ENCODE measurements around the gene NLRP8.
"Not testable (repeated sequence)": the region's sequence is repeated elsewhere in the genome, so short reads cannot be mapped to it uniquely, and the experiment has no call there.

Gene NLRP8

DNA sequence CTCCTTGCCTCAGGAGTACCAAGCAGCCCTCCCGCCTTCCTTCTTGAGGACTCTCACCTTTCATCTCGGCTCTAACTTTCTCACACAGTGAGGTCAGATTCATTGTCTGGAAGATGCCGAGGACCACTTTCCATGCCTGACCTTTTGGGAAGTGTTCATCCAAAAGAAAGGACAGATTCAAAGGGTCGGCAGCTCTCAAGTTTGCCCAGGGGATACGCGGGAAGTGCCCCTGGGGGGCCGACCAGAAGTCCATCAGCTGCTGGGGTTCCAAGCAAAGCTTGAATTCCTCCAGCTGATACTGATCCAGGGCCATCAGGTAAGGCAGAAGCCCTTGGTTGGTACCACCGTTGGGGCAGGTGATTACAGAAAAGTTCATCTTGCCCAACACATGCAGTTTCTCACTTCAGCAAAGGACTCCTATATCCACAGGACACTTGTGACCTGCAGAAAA, 15.7 kb upstream of the NLRP8 start, which contains the start of gene NLRP13:
TSS of gene NLRP13 (minus strand) at position 401 of the 451 bp plus-strand sequence. CDS start at position 376, 25 bp downstream.
- TF ChIP-seq, protein P1, sequence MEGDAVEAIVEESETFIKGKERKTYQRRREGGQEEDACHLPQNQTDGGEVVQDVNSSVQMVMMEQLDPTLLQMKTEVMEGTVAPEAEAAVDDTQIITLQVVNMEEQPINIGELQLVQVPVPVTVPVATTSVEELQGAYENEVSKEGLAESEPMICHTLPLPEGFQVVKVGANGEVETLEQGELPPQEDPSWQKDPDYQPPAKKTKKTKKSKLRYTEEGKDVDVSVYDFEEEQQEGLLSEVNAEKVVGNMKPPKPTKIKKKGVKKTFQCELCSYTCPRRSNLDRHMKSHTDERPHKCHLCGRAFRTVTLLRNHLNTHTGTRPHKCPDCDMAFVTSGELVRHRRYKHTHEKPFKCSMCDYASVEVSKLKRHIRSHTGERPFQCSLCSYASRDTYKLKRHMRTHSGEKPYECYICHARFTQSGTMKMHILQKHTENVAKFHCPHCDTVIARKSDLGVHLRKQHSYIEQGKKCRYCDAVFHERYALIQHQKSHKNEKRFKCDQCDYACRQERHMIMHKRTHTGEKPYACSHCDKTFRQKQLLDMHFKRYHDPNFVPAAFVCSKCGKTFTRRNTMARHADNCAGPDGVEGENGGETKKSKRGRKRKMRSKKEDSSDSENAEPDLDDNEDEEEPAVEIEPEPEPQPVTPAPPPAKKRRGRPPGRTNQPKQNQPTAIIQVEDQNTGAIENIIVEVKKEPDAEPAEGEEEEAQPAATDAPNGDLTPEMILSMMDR (IDR thresholded peaks at IDR 0.05; ENCODE audit: low read depth, low read length) = no peak
- H3K4me3 ChIP-seq (replicated peaks in 1 of 2; ENCODE audit: low read depth in 2 of 2, low read length in 2 of 2) = no peak within 1 kb of the TSS
- no peak for DNase-seq (ENCODE audit: low read depth in 2 of 2)

DNA sequence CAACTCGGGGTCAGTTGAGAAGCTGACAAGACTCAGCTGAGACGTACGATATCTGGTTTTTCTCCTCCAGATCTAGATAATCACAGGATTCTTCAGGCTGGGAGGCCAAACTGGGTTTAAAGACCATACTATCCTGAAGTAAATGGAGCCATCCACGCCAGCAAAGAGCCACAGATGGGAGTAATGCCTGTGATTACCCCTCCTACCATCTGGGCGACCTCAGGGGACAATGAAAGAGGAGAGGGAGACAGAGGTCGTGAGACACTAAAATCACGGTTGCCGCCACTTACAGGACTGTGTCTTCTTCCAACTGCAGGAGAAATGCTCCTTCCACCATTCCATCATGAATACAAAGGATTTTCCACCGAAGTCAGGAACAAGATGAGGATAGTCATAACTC, 12.4 kb upstream of the NLRP8 start:
- TF ChIP-seq, protein P1 (IDR thresholded peaks at IDR 0.05; ENCODE audit: low read depth, low read length) = no peak
- no peak overlapping the region for H3K4me3 ChIP-seq (replicated peaks in 1 of 2; ENCODE audit: low read depth in 2 of 2, low read length in 2 of 2)
- no peak for DNase-seq (ENCODE audit: low read depth in 2 of 2)

DNA sequence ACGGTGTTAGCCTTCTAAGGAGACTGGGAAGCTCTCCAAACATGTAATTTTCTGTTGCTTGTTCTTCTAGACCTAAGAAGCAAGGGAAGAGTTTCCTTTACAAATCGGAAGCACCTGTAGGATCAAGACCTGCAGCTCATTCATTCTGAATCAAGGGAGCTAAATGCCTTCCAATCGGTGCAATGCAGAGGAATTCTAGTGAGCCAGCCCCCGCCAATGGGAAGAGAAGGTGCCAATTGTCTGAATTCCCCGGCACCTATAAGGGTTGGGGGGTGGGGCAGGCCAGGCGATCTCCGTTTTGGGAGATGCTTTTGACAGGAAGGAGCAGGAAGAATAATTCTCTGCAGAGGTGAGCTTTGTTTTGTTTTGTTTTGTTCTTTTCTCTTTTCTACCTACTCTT, 8.4 kb upstream of the NLRP8 start:
- H3K4me3 ChIP-seq (replicated peaks in 1 of 2; ENCODE audit: low read depth in 2 of 2, low read length in 2 of 2) = no peak overlapping the region
- no peak for DNase-seq (ENCODE audit: low read depth in 2 of 2)
- TF ChIP-seq, protein P1 (IDR thresholded peaks at IDR 0.05; ENCODE audit: low read depth, low read length) = no peak

DNA sequence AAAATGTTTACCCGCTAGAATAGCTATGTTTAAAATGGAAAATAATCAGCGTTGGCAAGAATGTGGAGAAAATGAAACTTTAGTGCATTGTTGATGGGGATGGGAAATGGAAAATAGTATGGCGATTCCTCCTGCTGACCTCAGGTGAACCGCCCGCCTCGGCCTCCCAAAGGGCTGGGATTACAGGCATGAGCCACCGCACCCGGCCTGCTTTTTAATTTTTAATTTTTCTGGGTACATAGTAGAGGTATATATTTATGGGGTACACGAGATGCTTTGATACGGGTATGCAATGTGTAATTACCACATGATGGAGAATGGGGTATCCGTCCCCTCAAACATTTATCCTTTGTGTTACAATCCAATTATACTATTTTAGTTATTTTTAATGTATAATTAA, 7.3 kb upstream of the NLRP8 start:
- no peak overlapping the region for H3K4me3 ChIP-seq (replicated peaks in 1 of 2; ENCODE audit: low read depth in 2 of 2, low read length in 2 of 2)
- no peak for DNase-seq (ENCODE audit: low read depth in 2 of 2)
- TF ChIP-seq, protein P1 (IDR thresholded peaks at IDR 0.05; ENCODE audit: low read depth, low read length) = no peak

DNA sequence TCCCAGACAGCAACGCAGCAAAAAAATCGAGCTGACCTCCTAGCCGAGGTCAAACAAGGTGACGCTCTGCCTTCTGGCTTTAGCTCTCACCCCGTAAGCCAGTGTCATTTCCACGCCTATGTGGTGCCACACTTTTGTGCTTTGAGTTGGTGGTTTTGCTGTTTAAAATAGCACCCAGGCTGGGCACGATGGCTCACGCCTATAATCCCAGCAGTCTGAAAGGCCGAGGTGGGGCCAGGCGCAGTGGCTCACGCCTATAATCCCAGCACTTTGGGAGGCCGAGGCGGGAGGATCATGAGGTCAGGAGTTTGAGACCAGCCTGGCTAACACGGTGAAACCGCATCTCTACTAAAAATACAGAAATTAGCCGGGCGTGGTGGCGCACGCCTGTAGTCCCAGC, 2.9 kb downstream of the NLRP8 start:
- H3K4me3 ChIP-seq (replicated peaks in 1 of 2; ENCODE audit: low read depth in 2 of 2, low read length in 2 of 2); DNase-seq (ENCODE audit: low read depth in 2 of 2): not testable (repeated sequence)

GRCh38 chr19:55956431-55956830, 8.8 kb downstream of the NLRP8 start:
- DNase-seq (ENCODE audit: low read depth in 2 of 2) = no peak
- no peak overlapping the region for H3K4me3 ChIP-seq (replicated peaks in 1 of 2; ENCODE audit: low read depth in 2 of 2, low read length in 2 of 2)
- TF ChIP-seq, protein P1 (IDR thresholded peaks at IDR 0.05; ENCODE audit: low read depth, low read length) = no peak

DNA sequence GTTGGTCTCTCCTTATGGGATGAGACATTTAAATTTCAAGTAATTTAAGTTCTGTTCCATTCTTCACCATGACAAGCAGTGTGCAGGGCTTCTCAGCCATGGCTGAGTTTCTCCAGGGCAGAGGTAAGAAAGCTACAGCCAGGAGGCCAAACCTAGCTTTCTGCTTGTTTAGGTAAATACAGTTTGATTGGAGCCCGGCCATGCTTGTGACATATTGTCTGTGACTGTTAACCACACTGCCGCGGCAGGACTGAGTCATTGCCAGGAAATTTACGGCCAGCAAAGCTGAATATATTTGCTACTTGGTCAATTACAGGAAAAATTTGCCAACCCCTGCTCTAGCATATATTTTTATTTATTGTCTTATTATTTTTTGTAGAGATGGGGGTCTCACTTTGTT, 10.7 kb downstream of the NLRP8 start:
- TF ChIP-seq, protein P1 (IDR thresholded peaks at IDR 0.05; ENCODE audit: low read depth, low read length) = no peak

More for the DNA sequence above, 10.7 kb downstream of the NLRP8 start:
- no peak overlapping the region for H3K4me3 ChIP-seq (replicated peaks in 1 of 2; ENCODE audit: low read depth in 2 of 2, low read length in 2 of 2)
- no peak for DNase-seq (ENCODE audit: low read depth in 2 of 2)
